ENCODE measurements around the gene NME3.
A peak's percentile ranks its signal among the peaks of the same experiment; 100 is the strongest.

NME3 gene

GRCh38 chr16:1812732-1813163 lies 41.4 kb upstream of the NME3 start:
- no peaks in the 10 kb centered on the region for H3K27me3 ChIP-seq (replicated peaks)
- H3K27ac ChIP-seq, result no peak overlapping the region
- H3K36me3 ChIP-seq (replicated peaks), result peaks cover 17% of the 10 kb centered on the region
- H3K4me3 ChIP-seq (ENCODE audit: low read depth, low read length), result no peak overlapping the region
- in situ Hi-C loops (cut with HindIII; ENCODE audit: low pct_ligation_motif_present, low sequenced_read_pairs), result no loop called here
- peak; percentile 76 for TF ChIP-seq CTCF (IDR thresholded peaks at IDR 0.05; ENCODE audit: low read depth, low read length, missing control alignments)
- DNase-seq, result peak; percentile 24

- in situ Hi-C loops (cut with HindIII; ENCODE audit: low pct_ligation_motif_present, low sequenced_read_pairs), result no loop called here
- no peaks in the 10 kb centered on the region for H3K27me3 ChIP-seq (replicated peaks)
- DNase-seq, result no peak
- H3K4me3 ChIP-seq (ENCODE audit: low read depth, low read length), result no peak overlapping the region
- TF ChIP-seq CTCF (IDR thresholded peaks at IDR 0.05; ENCODE audit: low read depth, low read length, missing control alignments), result no peak
- no peak overlapping the region for H3K27ac ChIP-seq
- H3K36me3 ChIP-seq (replicated peaks), result peaks cover 15% of the 10 kb centered on the region
These were observed 39.2 kb upstream of the NME3 start for GRCh38 chr16:1810536-1810935.

- Histone ChIP-seq H3K36me3 (replicated peaks) (peaks cover 13% of the 10 kb centered on the region), H3K27ac (no peak overlapping the region), H3K4me3 (ENCODE audit: low read depth, low read length) (no peak overlapping the region), H3K27me3 (replicated peaks) (no peaks in the 10 kb centered on the region)
- no peak for TF ChIP-seq CTCF (IDR thresholded peaks at IDR 0.05; ENCODE audit: low read depth, low read length, missing control alignments)
- in situ Hi-C loops (cut with HindIII; ENCODE audit: low pct_ligation_motif_present, low sequenced_read_pairs), result no loop called here
- DNase-seq, result no peak
These were observed 38.8 kb upstream of the NME3 start for GRCh38 chr16:1810106-1810505.

GRCh38 chr16:1809281-1809801 lies 38.0 kb upstream of the NME3 start:
- TF ChIP-seq CTCF (IDR thresholded peaks at IDR 0.05; ENCODE audit: low read depth, low read length, missing control alignments), result no peak
- no peaks in the 10 kb centered on the region for H3K27me3 ChIP-seq (replicated peaks)

GRCh38 chr16:1808691-1809090 lies 37.3 kb upstream of the NME3 start:
- in situ Hi-C loops (cut with HindIII; ENCODE audit: low pct_ligation_motif_present, low sequenced_read_pairs), result no loop called here
- no peak for TF ChIP-seq CTCF (IDR thresholded peaks at IDR 0.05; ENCODE audit: low read depth, low read length, missing control alignments)
- DNase-seq, result no peak
- H3K27me3 ChIP-seq (replicated peaks), result no peaks in the 10 kb centered on the region
- peaks cover 13% of the 10 kb centered on the region for H3K36me3 ChIP-seq (replicated peaks)
- no peak overlapping the region for H3K27ac ChIP-seq
- H3K4me3 ChIP-seq (ENCODE audit: low read depth, low read length), result no peak overlapping the region

More at GRCh38 chr16:1809281-1809801, 38.0 kb upstream of the NME3 start:
- in situ Hi-C loops (cut with HindIII; ENCODE audit: low pct_ligation_motif_present, low sequenced_read_pairs), result no loop called here
- no peak overlapping the region for H3K27ac ChIP-seq
- no peak for DNase-seq
- no peak overlapping the region for H3K4me3 ChIP-seq (ENCODE audit: low read depth, low read length)
- H3K36me3 ChIP-seq (replicated peaks), result peaks cover 13% of the 10 kb centered on the region

GRCh38 chr16:1807626-1808025 lies 36.3 kb upstream of the NME3 start:
- in situ Hi-C loops (cut with HindIII; ENCODE audit: low pct_ligation_motif_present, low sequenced_read_pairs), result no loop called here
- H3K36me3 ChIP-seq (replicated peaks), result peaks cover 13% of the 10 kb centered on the region
- H3K27ac ChIP-seq, result no peak overlapping the region
- no peaks in the 10 kb centered on the region for H3K27me3 ChIP-seq (replicated peaks)
- no peak overlapping the region for H3K4me3 ChIP-seq (ENCODE audit: low read depth, low read length)
- no peak for TF ChIP-seq CTCF (IDR thresholded peaks at IDR 0.05; ENCODE audit: low read depth, low read length, missing control alignments)
- no peak for DNase-seq
